ENCODE results near the gene ANXA1. TPM values are rescaled to one million over a fixed set of nuclear protein-coding genes. Genes with fewer than 3 reads are reported as not detected.

The ANXA1 gene
- total RNA-seq, 2 donors from 2014 or later, result 0.82 to 8.9 TPM

GRCh38 chr9:73179589-73179988 is 27.9 kb downstream of the ANXA1 start:
- 81 to 82% methylated on average over 2 to 3 of the region's 3 CpGs for WGBS, 2 experiments (ENCODE audit: insufficient coverage in 1 of 2, insufficient read length in 1 of 2)

GRCh38 chr9:73180403-73180802 is 28.7 kb downstream of the ANXA1 start:
- no peak for TF ChIP-seq CTCF (conservative IDR thresholded peaks at IDR 0.05)
- Histone ChIP-seq H3K36me3 (ENCODE audit: control insufficient read depth, insufficient read depth, low read length) (no peaks in the 10 kb centered on the region), H3K27ac (ENCODE audit: low read depth, low read length) (no peak overlapping the region), H3K27me3 (ENCODE audit: control insufficient read depth, insufficient read depth, low read length, poor library complexity, severe bottlenecking) (no peaks in the 10 kb centered on the region), H3K4me1 (ENCODE audit: control insufficient read depth, insufficient read depth, low read length) (no peaks in the 10 kb centered on the region), H3K9ac (ENCODE audit: extremely low read depth, low read length, poor library complexity, severe bottlenecking) (no peak overlapping the region), H3K9me3 (ENCODE audit: control insufficient read depth, low read length) (no peaks in the 10 kb centered on the region), H3K4me3 (ENCODE audit: low read length) (no peak overlapping the region)
- Mint-ChIP-seq H3K27me3 (ENCODE audit: insufficient read depth) (no peaks in the 10 kb centered on the region), H3K27ac (no peak overlapping the region), H3K9me3 (no peaks in the 10 kb centered on the region), H3K4me3 (no peak overlapping the region), H3K4me1 (peaks cover 9% of the 10 kb centered on the region), H3K36me3 (ENCODE audit: low read depth) (no peaks in the 10 kb centered on the region)
- 94 to 100% methylated on average over 1 of the region's 1 CpG for WGBS, 2 experiments (ENCODE audit: insufficient coverage in 1 of 2, insufficient read length in 1 of 2)
- no peak for DNase-seq

More at GRCh38 chr9:73179589-73179988, 27.9 kb downstream of the ANXA1 start:
- Histone ChIP-seq H3K4me3 (ENCODE audit: low read length) (no peak overlapping the region), H3K9ac (ENCODE audit: extremely low read depth, low read length, poor library complexity, severe bottlenecking) (no peak overlapping the region), H3K36me3 (ENCODE audit: control insufficient read depth, insufficient read depth, low read length) (no peaks in the 10 kb centered on the region), H3K27me3 (ENCODE audit: control insufficient read depth, insufficient read depth, low read length, poor library complexity, severe bottlenecking) (no peaks in the 10 kb centered on the region), H3K4me1 (ENCODE audit: control insufficient read depth, insufficient read depth, low read length) (no peaks in the 10 kb centered on the region), H3K27ac (ENCODE audit: low read depth, low read length) (no peak overlapping the region), H3K9me3 (ENCODE audit: control insufficient read depth, low read length) (no peaks in the 10 kb centered on the region)
- Mint-ChIP-seq H3K27ac (no peak overlapping the region), H3K27me3 (ENCODE audit: insufficient read depth) (no peaks in the 10 kb centered on the region), H3K4me1 (peaks cover 9% of the 10 kb centered on the region), H3K4me3 (no peak overlapping the region), H3K36me3 (ENCODE audit: low read depth) (no peaks in the 10 kb centered on the region), H3K9me3 (no peaks in the 10 kb centered on the region)
- no peak for TF ChIP-seq CTCF (conservative IDR thresholded peaks at IDR 0.05)
- DNase-seq, result no peak

GRCh38 chr9:73182928-73183327 is 31.3 kb downstream of the ANXA1 start:
- Histone ChIP-seq H3K27me3 (ENCODE audit: control insufficient read depth, insufficient read depth, low read length, poor library complexity, severe bottlenecking) (no peaks in the 10 kb centered on the region), H3K27ac (ENCODE audit: low read depth, low read length) (no peak overlapping the region), H3K36me3 (ENCODE audit: control insufficient read depth, insufficient read depth, low read length) (no peaks in the 10 kb centered on the region), H3K9me3 (ENCODE audit: control insufficient read depth, low read length) (peaks cover 18% of the 10 kb centered on the region), H3K4me1 (ENCODE audit: control insufficient read depth, insufficient read depth, low read length) (no peaks in the 10 kb centered on the region), H3K9ac (ENCODE audit: extremely low read depth, low read length, poor library complexity, severe bottlenecking) (no peak overlapping the region), H3K4me3 (ENCODE audit: low read length) (no peak overlapping the region)
- Mint-ChIP-seq H3K4me1 (peaks cover 11% of the 10 kb centered on the region), H3K9me3 (peaks cover 16% of the 10 kb centered on the region), H3K27me3 (ENCODE audit: insufficient read depth) (no peaks in the 10 kb centered on the region), H3K27ac (no peak overlapping the region), H3K4me3 (no peak overlapping the region), H3K36me3 (ENCODE audit: low read depth) (no peaks in the 10 kb centered on the region)
- no peak for DNase-seq
- TF ChIP-seq CTCF (conservative IDR thresholded peaks at IDR 0.05), result no peak
- WGBS, 2 experiments (ENCODE audit: insufficient coverage in 1 of 2, insufficient read length in 1 of 2), result 94 to 100% methylated on average over 1 of the region's 1 CpG

Measured in endodermal cell (in vitro differentiated cells).